ENCODE results near the gene DERL3.

DERL3 gene

DNA sequence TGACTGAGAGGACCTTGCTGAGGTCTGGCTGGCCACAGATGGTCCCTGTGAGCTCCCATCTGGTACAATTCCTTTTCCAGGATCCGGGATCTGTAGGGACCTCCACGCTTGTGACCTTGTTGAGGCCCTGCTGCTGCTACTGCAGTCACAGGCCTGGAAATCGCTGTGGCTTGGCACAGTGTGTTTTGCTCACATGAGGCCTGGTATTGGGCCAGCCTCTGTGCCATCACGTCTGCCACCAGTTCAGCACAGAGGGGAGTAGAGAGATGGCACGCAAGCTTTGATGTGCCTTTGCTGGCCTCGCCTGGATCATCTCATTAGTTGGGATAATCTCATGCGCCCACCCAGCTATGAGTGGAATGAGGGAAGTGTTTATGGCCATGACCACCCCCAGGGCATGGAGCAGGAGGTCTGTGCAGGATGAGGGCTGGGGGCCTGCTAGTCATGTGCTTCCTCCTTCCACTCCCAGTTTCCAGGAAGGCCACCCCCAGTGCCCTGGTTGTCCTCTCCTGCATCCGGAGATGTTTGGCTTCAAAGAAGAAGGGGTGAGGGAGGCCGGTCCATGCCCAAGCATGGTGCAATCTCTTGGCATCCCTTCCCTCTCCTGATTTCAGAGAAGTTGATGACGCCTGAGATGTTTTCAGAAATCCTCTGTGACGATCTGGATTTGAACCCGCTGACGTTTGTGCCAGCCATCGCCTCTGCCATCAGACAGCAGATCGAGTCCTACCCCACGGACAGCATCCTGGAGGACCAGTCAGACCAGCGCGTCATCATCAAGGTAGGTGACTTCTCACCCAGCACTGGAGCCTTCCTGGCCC is 22.4 kb downstream of the DERL3 start:
- no peak overlapping the region for H3K4me3 ChIP-seq (ENCODE audit: low read depth, low read length)
- no peak for DNase-seq (ENCODE audit: low read depth, low spot score)
- CTCF ChIA-PET, result interaction anchor here (1.0 to 1.6 kb wide), 3 partner anchors 10 to 34 kb away, joined by 3 to 4 read pairs (median 3); no protein-coding TSS in a partner anchor
- TF ChIP-seq CTCF (IDR thresholded peaks at IDR 0.05; ENCODE audit: insufficient read depth, low read length, missing control alignments), result no peak
- POLR2A ChIA-PET, result no interaction called here

- ChIA-PET CTCF (interaction anchor here (1.3 to 1.6 kb wide), 3 partner anchors 10 to 16 kb away, joined by 3 to 4 read pairs (median 3); no protein-coding TSS in a partner anchor), POLR2A (no interaction called here)
- no peak for DNase-seq (ENCODE audit: low read depth, low spot score)
- TF ChIP-seq CTCF (IDR thresholded peaks at IDR 0.05; ENCODE audit: insufficient read depth, low read length, missing control alignments), result no peak
- H3K4me3 ChIP-seq (ENCODE audit: low read depth, low read length), result no peak overlapping the region
These were observed 23.2 kb downstream of the DERL3 start for GRCh38 chr22:23815541-23816155.

GRCh38 chr22:23812378-23812777 is 26.4 kb downstream of the DERL3 start:
- no peak overlapping the region for H3K4me3 ChIP-seq (ENCODE audit: low read depth, low read length)
- DNase-seq (ENCODE audit: low read depth, low spot score), result no peak
- no peak for TF ChIP-seq CTCF (IDR thresholded peaks at IDR 0.05; ENCODE audit: insufficient read depth, low read length, missing control alignments)
- ChIA-PET CTCF (interaction anchor here (0.7 to 2.5 kb wide), 4 partner anchors 22 to 41 kb away, joined by 3 to 12 read pairs (median 6); partner anchors contain the start of gene MMP11), POLR2A (no interaction called here)

DNA sequence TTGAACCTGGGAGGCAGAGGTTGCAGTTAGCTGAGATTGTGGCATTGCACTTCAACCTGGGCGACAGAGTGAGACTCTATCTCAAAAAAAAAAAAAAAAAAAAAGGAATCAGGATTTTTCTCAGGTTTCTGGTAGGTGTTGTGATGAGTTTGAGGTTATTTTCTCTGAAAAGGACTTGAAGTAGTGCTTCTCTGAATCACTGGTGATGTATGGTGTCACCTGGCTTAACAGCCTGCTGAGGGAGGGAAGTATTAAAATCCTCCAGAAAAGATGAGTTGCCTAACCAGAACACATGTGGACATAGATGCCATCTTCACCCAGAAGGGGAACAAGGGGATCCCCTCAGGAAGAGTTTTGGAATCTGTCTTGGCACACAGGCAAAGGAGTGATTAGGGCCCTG is 32.0 kb downstream of the DERL3 start:
- H3K4me3 ChIP-seq (ENCODE audit: low read depth, low read length), result no peak overlapping the region
- POLR2A ChIA-PET, result no interaction called here
- CTCF ChIA-PET, result no interaction called here
- no peak for DNase-seq (ENCODE audit: low read depth, low spot score)
- no peak for TF ChIP-seq CTCF (IDR thresholded peaks at IDR 0.05; ENCODE audit: insufficient read depth, low read length, missing control alignments)

- no peak for TF ChIP-seq CTCF (IDR thresholded peaks at IDR 0.05; ENCODE audit: insufficient read depth, low read length, missing control alignments)
- ChIA-PET POLR2A (no interaction called here), CTCF (interaction anchor here (1.6 kb wide), 1 partner anchor 45 kb away, joined by 6 read pairs; no protein-coding TSS in a partner anchor)
- H3K4me3 ChIP-seq (ENCODE audit: low read depth, low read length), result no peak overlapping the region
- DNase-seq (ENCODE audit: low read depth, low spot score), result no peak
These were observed 34.0 kb downstream of the DERL3 start for GRCh38 chr22:23804781-23805291.

Measured in AG04449 (cell line).